Liver (tissue), 9 donors: ENCODE results near the gene NRSN2. TPM values are rescaled to one million over a fixed set of nuclear protein-coding genes. Genes with fewer than 3 reads are reported as not detected.

ENCODE experiments used
- DNase-seq: peaks from one replicate; pipeline ENCODE4 v3.0.0-alpha.2; 2017; ENCODE audit warnings: low spot score
- H3K27ac ChIP-seq, 2 donors: one replicate each; pipeline ENCODE4 v1.7.0; 2013; ENCODE audit warnings: inconsistent platforms in 2 of 2, low read length in 2 of 2, control low read depth in 1 of 2, low read depth in 1 of 2, mild to moderate bottlenecking in 1 of 2
- H3K27me3 ChIP-seq, 4 donors: one replicate each; pipeline versions ENCODE4 v1.6.1 to v1.7.0; 2013; ENCODE audit warnings: low read length in 3 of 4, inconsistent platforms in 1 of 4, mild to moderate bottlenecking in 1 of 4, moderate library complexity in 1 of 4; ENCODE audit not compliant: control insufficient read depth in 4 of 4, insufficient read depth in 4 of 4
- H3K36me3 ChIP-seq, 4 donors: one replicate each; pipeline versions ENCODE4 v1.6.1 to v1.7.0; 2013; ENCODE audit warnings: low read length in 3 of 4, mild to moderate bottlenecking in 3 of 4, low read depth in 1 of 4, moderate library complexity in 1 of 4; ENCODE audit not compliant: control insufficient read depth in 4 of 4, insufficient read depth in 3 of 4
- H3K4me1 ChIP-seq, 4 donors: one replicate each; pipeline versions ENCODE4 v1.6.1 to v1.7.0; 2013; ENCODE audit warnings: low read length in 3 of 4, mild to moderate bottlenecking in 3 of 4, moderate library complexity in 1 of 4; ENCODE audit not compliant: control insufficient read depth in 4 of 4, insufficient read depth in 4 of 4
- H3K4me3 ChIP-seq, 3 donors: one replicate each; pipeline versions ENCODE4 v1.6.1 to v1.7.0; 2013; ENCODE audit warnings: low read length in 3 of 3, control low read depth in 1 of 3, low read depth in 1 of 3, mild to moderate bottlenecking in 1 of 3
- H3K9ac ChIP-seq, 2 donors: one replicate each; pipeline ENCODE4 v1.7.0; 2013; ENCODE audit warnings: low read length in 2 of 2, mild to moderate bottlenecking in 2 of 2, moderate library complexity in 2 of 2, control low read depth in 1 of 2, low read depth in 1 of 2
- H3K9me3 ChIP-seq, 4 donors: one replicate each; pipeline versions ENCODE4 v1.6.1 to v1.7.0; 2013; ENCODE audit warnings: low read length in 3 of 4; ENCODE audit not compliant: control insufficient read depth in 4 of 4
- ATF3 ChIP-seq: IDR thresholded peaks from 2 replicates; pipeline ENCODE4 v1.6.1; 2016; ENCODE audit warnings: antibody characterized with exemption
- FOXA1 ChIP-seq: IDR thresholded peaks from 2 replicates; pipeline ENCODE4 v1.6.1; 2016; ENCODE audit warnings: antibody characterized with exemption
- GABPA ChIP-seq, 2 donors: IDR thresholded peaks in 1 of 2; conservative IDR thresholded peaks in 1 of 2; 2 replicates each; pipeline ENCODE4 v1.6.1; 2016; ENCODE audit warnings: antibody characterized with exemption in 2 of 2, mild to moderate bottlenecking in 1 of 2, moderate library complexity in 1 of 2
- HNF4G ChIP-seq: IDR thresholded peaks from 2 replicates; pipeline ENCODE4 v1.6.1; 2016; ENCODE audit warnings: antibody characterized with exemption
- JUND ChIP-seq, 2 donors: IDR thresholded peaks; 2 replicates each; pipeline ENCODE4 v1.6.1; 2016; ENCODE audit warnings: antibody characterized with exemption in 2 of 2
- MAX ChIP-seq: IDR thresholded peaks from 2 replicates; pipeline ENCODE4 v1.6.1; 2016; ENCODE audit warnings: antibody characterized with exemption
- NR2F2 ChIP-seq: IDR thresholded peaks from 2 replicates; pipeline ENCODE4 v1.6.1; 2016; ENCODE audit warnings: antibody characterized with exemption
- RAD21 ChIP-seq, 2 donors: IDR thresholded peaks; 2 replicates each; pipeline ENCODE4 v1.6.1; 2016; ENCODE audit warnings: antibody characterized with exemption in 2 of 2, mild to moderate bottlenecking in 2 of 2
- RXRA ChIP-seq, 2 donors: IDR thresholded peaks; 2 replicates each; pipeline ENCODE4 v1.6.1; 2017 to 2018; ENCODE audit warnings: antibody characterized with exemption in 2 of 2, mild to moderate bottlenecking in 1 of 2
- SP1 ChIP-seq: IDR thresholded peaks from 2 replicates; pipeline ENCODE4 v1.6.1; 2018; ENCODE audit warnings: antibody characterized with exemption, mild to moderate bottlenecking
- TAF1 ChIP-seq: conservative IDR thresholded peaks from 2 replicates; pipeline ENCODE4 v1.6.1; 2016; ENCODE audit warnings: antibody characterized with exemption, mild to moderate bottlenecking
- WGBS: extraction: QIAGEN DNeasy Blood & Tissue Kit; methylation state at CpG from one replicate; pipeline ENCODE4 v1.1.7; 2013; 5-methylcytosine and 5-hydroxymethylcytosine counted together
- polyA plus RNA-seq, 2 donors: library from polyadenylated mRNA; stranded (reverse) in 1 of 2; unstranded in 1 of 2; fragments of 200-250 nt in 1 of 2; fragments of >200 nt in 1 of 2; fragmentation: Nextera tagmentation in 1 of 2; extraction: Ambion mirVana in 1 of 2; gene quantifications; one replicate each; pipeline versions ENCODE4 v1.2.1 to v1.2.3, GENCODE V29; 2013 to 2015
- total RNA-seq, 2 donors: library from RNA; depleted of rRNA; stranded (reverse); fragments of >200 nt; gene quantifications; one replicate each; pipeline ENCODE4 v1.2.3, GENCODE V29; 2014
- TF ChIP-seq, protein P1 (sequence below): IDR thresholded peaks from 2 replicates; pipeline ENCODE4 v1.6.1; 2016; ENCODE audit warnings: antibody characterized with exemption
- TF ChIP-seq, protein P2 (sequence below): IDR thresholded peaks from 2 replicates; pipeline ENCODE4 v1.6.1; 2016; ENCODE audit warnings: antibody characterized with exemption, mild to moderate bottlenecking
- TF ChIP-seq, protein P3 (sequence below): fragments of 150-350 bp; IDR thresholded peaks from 2 replicates; pipeline ENCODE4 v1.5.1; 2017; ENCODE audit warnings: improper control_type of control experiment, low read depth, low read length; ENCODE audit not compliant: missing input control
- donor health status: healthy.
- donor health status: healthy.
- donor health status: healthy.
- donor health status: healthy.
- donor health status: healthy.

NRSN2 gene
- total and polyA plus RNA-seq, 4 donors: 1.9 to 12.0 (median 4.7) TPM

GRCh38 chr20:388034-388994 lies 41.4 kb downstream of the NRSN2 start:
- TF ChIP-seq MAX: no peak
- no peak for TF ChIP-seq GABPA (IDR thresholded peaks at IDR 0.05 in 1 of 2, conservative IDR thresholded peaks at IDR 0.05 in 1 of 2)
- no peak for TF ChIP-seq NR2F2
- TF ChIP-seq ATF3: no peak
- TF ChIP-seq FOXA1: no peak
- no peak for TF ChIP-seq RXRA (IDR thresholded peaks at IDR 0.05)
- no peak for TF ChIP-seq RAD21 (IDR thresholded peaks at IDR 0.05)
- no peak for TF ChIP-seq JUND (IDR thresholded peaks at IDR 0.05)
- TF ChIP-seq, protein P1, sequence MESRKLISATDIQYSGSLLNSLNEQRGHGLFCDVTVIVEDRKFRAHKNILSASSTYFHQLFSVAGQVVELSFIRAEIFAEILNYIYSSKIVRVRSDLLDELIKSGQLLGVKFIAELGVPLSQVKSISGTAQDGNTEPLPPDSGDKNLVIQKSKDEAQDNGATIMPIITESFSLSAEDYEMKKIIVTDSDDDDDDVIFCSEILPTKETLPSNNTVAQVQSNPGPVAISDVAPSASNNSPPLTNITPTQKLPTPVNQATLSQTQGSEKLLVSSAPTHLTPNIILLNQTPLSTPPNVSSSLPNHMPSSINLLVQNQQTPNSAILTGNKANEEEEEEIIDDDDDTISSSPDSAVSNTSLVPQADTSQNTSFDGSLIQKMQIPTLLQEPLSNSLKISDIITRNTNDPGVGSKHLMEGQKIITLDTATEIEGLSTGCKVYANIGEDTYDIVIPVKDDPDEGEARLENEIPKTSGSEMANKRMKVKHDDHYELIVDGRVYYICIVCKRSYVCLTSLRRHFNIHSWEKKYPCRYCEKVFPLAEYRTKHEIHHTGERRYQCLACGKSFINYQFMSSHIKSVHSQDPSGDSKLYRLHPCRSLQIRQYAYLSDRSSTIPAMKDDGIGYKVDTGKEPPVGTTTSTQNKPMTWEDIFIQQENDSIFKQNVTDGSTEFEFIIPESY: no peak
- TF ChIP-seq, protein P2, sequence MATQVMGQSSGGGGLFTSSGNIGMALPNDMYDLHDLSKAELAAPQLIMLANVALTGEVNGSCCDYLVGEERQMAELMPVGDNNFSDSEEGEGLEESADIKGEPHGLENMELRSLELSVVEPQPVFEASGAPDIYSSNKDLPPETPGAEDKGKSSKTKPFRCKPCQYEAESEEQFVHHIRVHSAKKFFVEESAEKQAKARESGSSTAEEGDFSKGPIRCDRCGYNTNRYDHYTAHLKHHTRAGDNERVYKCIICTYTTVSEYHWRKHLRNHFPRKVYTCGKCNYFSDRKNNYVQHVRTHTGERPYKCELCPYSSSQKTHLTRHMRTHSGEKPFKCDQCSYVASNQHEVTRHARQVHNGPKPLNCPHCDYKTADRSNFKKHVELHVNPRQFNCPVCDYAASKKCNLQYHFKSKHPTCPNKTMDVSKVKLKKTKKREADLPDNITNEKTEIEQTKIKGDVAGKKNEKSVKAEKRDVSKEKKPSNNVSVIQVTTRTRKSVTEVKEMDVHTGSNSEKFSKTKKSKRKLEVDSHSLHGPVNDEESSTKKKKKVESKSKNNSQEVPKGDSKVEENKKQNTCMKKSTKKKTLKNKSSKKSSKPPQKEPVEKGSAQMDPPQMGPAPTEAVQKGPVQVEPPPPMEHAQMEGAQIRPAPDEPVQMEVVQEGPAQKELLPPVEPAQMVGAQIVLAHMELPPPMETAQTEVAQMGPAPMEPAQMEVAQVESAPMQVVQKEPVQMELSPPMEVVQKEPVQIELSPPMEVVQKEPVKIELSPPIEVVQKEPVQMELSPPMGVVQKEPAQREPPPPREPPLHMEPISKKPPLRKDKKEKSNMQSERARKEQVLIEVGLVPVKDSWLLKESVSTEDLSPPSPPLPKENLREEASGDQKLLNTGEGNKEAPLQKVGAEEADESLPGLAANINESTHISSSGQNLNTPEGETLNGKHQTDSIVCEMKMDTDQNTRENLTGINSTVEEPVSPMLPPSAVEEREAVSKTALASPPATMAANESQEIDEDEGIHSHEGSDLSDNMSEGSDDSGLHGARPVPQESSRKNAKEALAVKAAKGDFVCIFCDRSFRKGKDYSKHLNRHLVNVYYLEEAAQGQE: no peak
- TF ChIP-seq SP1: no peak
- no peak for TF ChIP-seq TAF1
- TF ChIP-seq HNF4G: no peak
- TF ChIP-seq, protein P3, sequence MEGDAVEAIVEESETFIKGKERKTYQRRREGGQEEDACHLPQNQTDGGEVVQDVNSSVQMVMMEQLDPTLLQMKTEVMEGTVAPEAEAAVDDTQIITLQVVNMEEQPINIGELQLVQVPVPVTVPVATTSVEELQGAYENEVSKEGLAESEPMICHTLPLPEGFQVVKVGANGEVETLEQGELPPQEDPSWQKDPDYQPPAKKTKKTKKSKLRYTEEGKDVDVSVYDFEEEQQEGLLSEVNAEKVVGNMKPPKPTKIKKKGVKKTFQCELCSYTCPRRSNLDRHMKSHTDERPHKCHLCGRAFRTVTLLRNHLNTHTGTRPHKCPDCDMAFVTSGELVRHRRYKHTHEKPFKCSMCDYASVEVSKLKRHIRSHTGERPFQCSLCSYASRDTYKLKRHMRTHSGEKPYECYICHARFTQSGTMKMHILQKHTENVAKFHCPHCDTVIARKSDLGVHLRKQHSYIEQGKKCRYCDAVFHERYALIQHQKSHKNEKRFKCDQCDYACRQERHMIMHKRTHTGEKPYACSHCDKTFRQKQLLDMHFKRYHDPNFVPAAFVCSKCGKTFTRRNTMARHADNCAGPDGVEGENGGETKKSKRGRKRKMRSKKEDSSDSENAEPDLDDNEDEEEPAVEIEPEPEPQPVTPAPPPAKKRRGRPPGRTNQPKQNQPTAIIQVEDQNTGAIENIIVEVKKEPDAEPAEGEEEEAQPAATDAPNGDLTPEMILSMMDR: no peak

More at GRCh38 chr20:388034-388994, 41.4 kb downstream of the NRSN2 start:
- no peak overlapping the region for H3K4me3 ChIP-seq
- peak overlapping the region; percentile 67 to 79 for H3K27ac ChIP-seq
- H3K9ac ChIP-seq: peak overlapping the region in 1 of 2 donors; percentile 1
- no peaks in the 10 kb centered on the region for H3K9me3 ChIP-seq
- peaks cover 5 to 35% (median 20%) of the 10 kb centered on the region in 4 donors for H3K4me1 ChIP-seq
- no peak for DNase-seq
- H3K36me3 ChIP-seq: peaks cover 4 to 21% (median 12%) of the 10 kb centered on the region in 4 donors
- 95% methylated on average over 21 of the region's 21 CpGs for WGBS
- no peaks in the 10 kb centered on the region for H3K27me3 ChIP-seq
